GM21390 (cell line): ENCODE results near the gene TTLL11.

ENCODE experiments used
- ATAC-seq: cut with Tn5 transposase; IDR thresholded peaks from one replicate; pipeline ENCODE4 v1.9.1; 2021; ENCODE audit not compliant: unreplicated experiment

TTLL11 gene

DNA sequence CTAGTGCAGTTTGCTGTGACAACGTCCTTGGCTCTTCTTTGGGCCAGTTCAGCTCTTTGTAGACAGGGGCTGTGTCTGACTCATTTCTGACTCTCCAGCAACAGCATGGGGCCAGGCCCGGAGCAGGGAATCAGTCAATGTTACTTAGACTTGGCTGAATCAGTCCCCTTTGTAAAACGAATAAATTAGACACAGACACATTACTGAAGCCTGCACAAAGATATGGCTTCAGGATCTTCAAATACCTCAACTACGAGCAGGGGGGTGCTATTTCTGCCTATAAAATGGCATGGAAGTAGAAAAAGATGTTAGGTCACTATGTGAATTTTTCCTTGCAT lies 204.7 kb downstream of the TTLL11 start:
- no peak for ATAC-seq

DNA sequence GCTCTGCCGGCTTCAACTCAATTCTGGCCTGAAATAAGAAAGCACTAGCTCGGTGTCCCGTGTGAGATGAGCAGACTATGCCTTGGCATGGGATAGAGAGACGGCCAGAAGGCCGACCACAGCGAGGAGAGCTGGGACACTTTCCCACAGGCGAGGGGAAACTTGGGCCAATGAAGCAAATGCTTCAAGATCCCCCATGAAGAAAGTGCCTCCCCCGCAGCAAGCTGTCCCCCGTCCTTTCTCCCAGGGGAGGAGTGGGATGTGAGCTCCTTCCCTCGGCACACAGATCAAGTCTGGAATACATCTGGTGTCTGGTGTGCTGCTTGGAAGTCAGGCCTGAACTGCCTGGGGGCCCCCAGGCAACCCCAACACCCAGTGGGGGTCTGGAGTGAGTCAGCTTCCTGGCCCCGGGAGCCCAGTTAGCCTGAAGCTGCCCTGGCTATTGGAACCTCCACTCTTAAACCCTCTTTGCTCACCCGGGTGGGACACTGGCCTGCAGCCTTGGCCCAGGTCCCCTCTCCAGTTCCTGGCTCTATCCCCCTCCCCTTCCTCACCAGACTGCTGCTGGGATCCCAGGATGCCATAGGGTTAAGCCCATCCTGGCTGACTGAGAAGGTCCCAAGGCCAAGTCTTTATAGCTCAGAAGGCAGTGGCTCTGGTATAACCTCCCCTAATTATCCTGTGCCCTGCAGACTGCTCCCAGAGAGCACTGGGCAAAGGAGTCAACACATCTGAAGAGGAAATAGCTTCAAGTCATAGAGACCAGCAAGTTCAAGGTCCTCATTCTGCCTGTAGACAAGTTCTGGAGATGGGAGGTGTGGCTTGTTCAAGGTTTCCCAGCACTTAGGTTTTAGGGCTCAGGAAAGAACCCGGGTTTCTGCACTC lies 205.3 kb downstream of the TTLL11 start:
- ATAC-seq: no peak

DNA sequence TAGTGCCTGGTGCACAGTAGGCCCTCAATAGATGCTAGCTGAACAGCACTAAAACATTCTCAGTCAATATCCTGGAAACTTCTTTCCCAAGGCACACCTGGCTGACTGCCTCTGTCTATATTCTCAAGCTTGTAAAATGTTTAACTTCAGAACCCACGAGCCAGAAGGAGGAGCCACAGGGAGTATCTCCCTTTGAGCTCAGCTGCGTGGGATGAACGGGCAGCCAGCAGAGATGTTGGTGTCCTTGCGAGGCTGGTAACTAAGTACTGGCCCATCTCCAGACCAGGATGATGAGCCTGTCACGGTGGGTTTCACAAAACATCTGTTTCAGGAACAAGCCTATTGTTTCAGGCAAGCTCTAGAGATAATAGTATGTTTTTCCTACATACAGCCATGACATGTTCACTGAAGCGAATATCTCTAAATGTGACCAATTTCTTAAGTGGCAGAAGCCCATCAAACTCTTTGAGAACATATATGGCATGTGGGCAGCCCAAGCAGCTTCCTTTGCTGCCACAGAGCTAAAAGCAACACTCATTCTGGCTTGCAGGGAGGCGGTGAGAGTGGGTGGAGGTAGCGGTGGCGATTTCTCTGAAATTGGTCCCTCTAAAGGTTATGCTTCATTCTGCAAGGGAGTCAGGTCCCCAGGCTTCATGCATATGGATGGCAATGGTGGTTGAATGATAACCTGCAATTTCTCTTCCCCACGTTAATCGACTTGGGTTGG lies 206.2 kb downstream of the TTLL11 start:
- no peak for ATAC-seq

DNA sequence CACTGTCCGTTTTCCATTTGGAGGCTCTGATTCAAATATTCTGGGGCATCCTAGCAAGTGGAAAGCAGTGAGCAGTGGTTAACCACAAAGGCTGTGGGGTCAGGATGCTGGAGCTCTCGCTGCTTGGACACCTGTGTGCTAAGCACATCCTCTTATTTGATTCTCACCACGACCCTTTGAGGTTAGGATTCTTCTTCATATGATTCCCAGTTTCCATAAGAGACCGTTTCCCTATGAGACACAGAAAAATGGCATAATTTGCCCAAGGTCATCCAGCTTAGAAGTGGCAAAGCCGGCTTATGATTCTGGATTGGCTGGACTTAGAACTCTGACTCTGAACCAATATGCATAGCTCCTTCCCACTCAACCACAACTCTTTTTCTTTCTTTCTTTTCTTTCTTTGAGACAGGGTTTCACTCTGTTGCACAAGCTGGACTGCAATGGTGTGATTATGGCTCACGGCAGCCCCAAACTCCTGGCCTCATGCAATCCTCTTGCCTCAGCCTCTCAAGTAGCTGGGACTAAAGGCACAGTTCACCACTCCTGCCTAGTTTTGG lies 207.7 kb downstream of the TTLL11 start:
- ATAC-seq: no peak

DNA sequence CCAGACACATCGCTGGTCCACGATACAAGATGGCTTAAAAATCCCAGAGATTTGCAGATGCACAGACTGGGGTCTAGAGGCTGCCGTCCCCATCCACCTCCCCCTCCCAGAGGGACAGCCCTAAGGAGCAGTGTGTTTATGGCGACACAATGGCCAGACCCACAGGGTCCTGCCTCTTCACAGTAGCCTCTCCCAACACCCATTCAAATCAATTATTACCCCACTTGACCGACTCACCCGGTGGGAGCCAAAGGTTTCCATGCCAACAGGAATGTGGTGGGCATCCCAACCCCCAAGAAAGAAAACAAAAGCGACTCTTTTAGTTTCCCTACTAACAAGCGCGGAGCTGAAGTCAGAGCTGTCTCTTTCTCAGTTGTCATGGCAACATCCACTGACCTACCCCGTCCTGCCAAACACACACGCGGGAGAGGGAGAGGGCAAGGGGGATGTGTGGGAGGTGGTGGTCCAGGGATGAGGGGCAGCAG lies 209.0 kb downstream of the TTLL11 start:
- ATAC-seq: no peak

DNA sequence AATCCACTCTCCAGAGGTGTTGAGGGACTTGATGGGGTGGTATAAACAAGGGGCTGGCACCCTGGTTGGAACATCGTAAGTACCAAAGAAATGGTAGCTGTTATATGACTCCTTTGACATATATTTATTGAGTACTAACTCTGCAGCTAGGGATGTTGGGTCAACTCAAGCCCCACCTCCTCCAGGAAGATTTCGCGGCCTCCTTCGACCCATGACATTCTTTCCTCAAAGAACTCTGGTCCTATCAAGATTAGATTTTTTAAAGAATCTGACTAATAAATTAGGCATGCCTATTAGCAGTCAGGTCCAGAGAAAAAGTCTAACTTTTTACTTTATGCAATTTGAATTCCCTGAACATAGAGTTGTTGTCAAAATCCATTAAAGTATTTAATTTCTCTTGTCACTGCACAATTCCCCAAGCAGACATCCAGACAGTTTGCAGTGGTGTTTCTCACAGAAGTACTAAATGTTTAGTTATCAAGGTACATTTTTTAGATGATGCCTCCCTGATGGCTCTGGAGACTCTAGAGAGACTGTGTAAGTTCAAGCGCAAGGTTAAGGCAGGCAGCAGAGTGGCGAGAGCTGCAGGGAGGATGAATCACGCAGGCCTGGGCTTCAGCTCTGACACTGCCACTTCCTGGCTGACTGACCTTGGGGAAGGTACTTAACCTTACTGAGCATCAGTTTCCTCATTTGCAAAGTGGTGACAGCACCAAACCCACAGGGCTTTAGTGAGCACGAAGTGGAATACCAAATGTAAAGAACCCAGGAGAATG lies 209.6 kb downstream of the TTLL11 start:
- no peak for ATAC-seq

DNA sequence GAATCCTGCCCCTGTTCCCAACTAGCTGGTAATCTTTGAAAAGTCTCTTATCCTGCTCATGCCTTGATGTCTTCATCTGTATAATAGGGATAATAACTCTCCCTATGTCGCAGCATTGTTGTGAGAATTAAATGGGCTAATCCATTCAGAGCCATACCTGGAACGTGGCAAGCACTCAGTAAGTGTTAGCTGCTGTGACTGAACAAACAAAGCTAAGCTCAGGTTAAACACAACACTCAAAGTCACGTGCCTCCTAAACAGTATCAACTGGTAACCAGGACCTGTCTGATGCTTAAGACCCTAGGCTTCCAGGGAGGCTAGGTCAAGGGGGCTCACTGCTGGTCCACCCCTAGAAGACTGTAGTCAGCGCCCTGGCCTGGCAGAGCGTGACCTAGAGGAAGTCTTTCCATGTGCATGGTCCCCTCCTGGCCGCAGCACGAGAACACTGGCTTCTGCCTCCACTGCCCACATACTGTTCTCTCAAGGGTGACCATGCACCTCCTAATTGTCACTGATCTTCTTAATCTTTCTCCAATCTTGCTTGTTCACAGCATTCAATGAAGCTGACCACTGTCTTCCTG lies 211.1 kb downstream of the TTLL11 start:
- no peak for ATAC-seq

DNA sequence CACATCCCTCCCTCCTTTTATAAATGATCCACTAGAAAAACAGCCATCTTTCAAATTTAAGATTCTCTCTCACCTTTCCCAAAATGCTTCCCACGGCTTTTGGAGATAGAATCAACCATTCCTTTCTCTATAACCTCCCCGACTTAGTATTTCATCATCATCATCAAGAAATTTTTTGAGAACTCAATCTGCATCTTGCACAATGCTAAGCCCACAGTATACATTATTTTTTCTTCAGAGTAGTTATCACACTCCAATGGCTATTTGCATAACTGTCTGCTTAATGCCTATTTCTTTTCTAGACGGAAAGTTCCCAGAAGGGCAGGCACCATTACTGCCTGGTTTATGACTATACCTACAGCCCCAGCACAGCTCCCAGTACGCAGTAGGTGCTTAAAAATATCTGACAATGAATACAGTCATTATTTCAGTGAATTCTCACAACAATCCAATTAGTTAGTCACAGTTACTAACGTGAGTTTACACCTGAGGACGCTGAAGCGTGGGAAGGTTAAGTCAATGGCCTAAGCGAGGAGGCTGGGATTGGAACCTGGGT lies 212.7 kb downstream of the TTLL11 start:
- ATAC-seq: no peak

DNA sequence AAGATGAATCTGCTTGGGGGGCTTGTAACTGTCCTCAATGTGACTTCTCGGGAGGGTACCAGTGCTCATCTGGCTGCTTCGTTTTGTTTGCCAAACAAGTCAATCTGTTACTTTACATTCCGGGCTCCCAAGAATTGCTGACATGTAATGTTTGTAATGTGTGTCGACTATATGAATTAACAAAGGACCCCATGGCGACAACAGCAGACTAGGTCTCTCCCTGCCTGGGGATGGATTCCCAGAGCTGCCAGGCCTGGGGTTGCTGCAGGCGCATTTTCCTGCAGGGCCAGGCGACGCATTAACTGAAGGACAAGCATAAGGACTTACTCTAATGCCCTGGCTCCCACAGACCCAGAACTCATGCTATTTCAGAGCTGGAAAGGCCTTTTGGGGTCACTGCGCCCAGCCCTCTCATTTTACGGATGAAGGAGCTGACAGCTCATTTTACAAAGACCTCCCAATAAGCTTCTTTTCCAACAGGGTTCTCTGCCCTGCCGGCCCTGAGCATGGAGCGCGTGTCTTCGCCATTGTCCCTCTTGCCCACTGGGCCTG lies 214.8 kb downstream of the TTLL11 start:
- no peak for ATAC-seq

DNA sequence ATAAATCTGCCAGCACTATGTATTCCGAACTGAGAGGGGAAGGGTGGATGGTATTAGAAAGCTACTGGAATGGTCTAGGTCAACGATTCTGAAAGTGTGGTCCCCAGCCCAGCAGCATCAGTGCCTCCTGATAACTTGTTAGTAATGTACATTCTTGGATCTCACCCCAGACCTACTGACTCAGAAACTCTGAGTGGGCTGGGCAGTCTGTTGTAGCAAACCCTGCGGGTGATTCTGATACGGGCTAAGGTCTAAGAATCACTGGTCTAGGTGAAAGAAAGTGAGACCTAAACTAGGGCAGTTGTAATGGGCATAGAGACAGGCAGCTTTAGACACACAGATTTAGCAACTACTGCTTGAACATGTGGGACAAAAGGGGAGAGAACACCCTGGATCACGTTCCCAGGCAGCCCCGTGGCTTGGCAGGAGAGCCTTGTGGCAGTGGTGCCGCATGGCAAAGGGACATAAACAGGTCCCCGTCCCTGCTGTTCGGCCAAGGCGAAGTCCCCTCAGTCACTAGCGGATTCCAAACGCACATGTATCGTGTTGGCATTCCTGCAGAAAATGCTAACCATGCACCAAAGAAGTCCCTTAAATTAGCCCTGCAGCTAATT lies 216.3 kb downstream of the TTLL11 start:
- ATAC-seq: no peak

DNA sequence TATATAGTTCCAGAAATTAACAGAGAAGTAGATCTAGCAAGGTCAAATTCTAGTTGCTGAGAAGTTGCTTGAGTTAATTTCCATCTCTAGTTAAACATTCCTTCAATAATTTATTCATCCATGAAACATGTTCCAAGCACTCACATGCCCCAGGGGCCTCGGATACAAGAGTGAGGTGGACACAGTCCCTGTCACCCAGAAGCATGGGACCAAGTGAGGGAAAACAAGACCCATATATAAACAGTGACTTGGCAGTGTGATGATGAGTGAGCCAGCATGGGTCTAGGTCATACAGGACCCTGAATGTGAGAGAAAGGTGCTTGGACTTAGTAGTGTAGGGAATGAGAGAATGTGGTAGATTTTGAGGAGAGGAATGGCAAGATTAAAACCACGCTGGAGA lies 216.9 kb downstream of the TTLL11 start:
- no peak for ATAC-seq

DNA sequence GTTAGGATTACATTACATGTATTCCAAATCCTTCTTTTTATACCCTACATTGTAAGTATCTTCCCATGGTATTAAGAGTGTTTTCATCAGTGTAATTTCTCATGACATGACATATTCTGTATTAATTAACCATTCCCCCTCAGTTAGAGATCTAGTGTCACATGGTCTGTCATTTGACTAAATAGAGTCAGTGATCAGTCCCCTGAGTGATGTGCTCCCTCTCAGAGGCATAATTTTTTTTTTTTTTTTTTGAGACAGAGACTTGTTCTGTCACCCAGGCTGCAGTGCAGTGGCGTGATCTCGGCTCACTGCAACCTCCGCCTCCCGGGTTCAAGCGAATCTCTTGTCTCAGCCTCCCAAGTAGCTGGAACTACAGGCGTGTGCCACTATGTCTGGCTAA lies 218.6 kb downstream of the TTLL11 start:
- no peak for ATAC-seq

DNA sequence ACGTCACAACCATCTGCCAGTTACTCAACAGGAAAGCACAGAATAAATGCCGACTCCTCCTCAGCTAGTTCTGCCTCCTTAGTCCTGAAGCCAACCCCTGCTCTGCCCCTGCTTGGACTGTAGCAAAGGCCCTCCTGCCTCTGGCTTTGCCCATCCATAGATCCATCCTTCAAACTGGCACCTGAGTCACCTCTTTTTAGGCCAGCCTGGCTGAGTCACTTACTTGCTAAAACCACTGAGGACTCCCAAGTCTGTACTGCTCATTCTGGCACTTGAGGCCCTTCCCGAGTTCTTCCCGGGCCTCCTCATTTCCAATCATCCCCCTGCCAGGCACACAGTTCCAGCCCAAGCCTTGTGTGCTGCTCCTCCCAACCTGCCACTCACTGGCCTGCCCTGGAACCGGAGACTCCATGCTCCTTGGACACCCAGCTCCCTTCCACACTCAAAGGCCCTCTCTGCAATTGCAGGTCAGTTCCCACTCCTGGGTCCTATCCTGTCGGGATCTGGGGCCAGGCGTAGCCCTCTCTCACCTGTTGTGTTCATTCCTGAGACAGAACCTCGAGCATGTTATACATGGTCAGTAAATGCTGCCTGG lies 221.6 kb downstream of the TTLL11 start:
- no peak for ATAC-seq

DNA sequence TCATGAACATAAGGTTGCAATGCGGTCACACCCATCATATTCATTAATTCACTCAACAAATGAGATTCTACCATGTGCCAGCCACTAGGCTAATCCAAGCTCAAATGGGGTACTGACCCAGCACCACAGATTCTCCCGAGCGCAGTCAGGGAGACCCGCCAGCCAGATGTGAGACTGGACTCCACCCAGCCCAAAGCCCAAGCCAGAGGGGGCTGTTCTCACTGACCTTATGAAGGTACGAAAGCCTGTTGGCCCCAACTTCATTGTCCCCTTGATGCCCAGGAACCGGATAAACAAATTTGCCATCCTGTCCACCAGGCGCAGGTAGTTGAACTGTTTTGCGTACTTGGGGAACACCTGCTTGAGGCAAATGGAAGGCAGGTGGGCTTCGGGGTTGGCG lies 222.8 kb downstream of the TTLL11 start:
- no peak for ATAC-seq

DNA sequence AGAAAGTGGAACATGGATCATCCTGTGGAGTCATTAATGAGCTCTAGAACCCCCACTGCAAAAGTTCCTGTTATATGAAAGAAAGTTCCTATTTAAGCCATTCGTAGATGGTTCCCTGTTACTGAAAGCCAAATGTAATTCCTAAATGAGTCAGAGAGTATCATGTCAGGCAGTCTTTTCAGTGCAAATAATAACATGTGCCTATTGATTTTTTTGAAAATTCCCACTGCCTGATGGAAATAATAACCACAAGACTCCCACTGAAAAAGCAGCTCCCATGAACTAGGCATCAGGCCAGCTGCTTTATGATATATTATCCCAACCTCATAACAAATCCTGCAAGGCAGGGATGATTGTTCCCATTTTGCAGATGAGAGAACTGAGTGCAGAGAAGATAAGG lies 224.5 kb downstream of the TTLL11 start:
- no peak for ATAC-seq

DNA sequence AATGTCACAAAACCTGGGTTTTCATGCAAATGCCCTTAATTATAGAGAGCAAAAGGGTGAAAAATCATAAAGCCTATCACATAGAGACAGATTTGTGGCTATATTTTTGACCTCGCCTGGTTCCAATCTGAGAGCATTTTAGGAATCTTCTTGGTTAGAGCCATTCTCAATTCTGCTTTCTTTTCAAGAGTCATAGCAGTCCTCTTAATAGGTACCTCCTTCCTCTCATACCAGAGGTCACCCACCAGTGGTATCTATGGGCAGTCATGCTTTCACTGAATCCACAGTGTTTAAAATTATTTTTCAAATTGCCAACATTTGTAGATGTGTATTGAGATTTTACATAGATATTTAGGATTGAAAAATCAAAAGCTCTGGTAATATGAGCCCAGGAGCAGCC lies 226.2 kb downstream of the TTLL11 start:
- no peak for ATAC-seq

DNA sequence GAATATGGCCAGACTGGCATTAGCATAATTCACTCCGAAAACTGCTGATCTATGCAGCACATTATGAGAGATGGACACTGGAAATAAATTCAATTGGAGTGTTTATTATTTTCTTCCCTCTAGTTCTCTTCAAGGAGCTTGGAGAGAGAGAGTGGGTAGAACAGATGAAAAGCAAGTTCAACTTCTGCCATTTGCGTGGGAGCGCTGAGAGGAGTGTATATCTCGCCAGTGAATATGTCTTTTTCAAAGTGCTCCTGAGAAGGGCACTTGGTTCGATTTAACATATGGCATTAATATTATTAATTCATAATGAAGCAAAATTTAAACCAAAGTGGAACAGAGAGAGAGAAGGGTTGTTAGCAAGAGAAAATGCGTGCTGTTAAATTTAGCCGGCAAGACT lies 227.2 kb downstream of the TTLL11 start:
- no peak for ATAC-seq

DNA sequence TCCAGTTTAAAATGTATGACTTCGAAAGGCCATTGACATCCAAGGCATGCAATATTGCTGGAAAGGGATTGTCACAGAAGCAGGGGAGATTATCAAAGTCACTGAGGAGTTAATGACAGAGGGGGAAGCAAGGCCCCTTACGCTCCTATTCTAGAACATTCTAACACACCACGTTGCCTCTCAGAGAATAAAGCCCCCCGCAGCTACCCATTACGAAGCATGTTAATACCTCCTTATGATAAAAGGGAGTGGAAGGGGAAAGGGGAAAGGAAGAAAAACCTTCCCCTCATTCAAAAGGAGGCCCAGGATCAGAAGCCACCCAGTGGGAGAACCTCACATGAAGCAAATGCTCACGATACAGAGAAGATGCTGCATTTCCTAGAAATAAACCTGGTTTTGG lies 228.0 kb downstream of the TTLL11 start:
- no peak for ATAC-seq

DNA sequence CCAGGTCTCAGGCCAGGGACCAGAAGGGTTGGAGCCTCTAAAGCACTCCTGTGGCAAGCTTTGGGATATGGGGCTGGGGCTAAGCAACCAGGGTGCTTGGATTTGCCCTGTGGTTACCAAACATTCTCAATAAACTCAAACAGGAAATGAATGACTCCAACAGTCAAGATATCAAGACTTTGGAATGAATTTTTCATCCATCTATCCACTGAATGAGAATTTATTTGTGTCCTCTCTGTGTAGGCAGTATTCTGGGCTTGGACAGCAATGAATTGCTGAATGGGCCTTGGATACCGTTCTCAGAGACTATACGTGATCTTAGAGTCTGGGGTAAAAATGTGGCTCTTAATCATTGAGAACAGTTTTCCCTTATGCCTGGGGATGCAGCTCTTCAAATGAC lies 229.2 kb downstream of the TTLL11 start:
- ATAC-seq: no peak
